ENCODE results near the gene CTNNA3.

- TF ChIP-seq CTCF (conservative IDR thresholded peaks at IDR 0.05 in 1 of 2, IDR thresholded peaks at IDR 0.05 in 1 of 2; ENCODE audit: low read depth in 1 of 2, low read length in 2 of 2) = no peak
- no peak for TF ChIP-seq EZH2 (IDR thresholded peaks at IDR 0.05; ENCODE audit: low read length, missing control alignments)
These were observed 293.4 kb downstream of the CTNNA3 start for GRCh38 chr10:67402620-67403019.
